Cardiac fibroblast (primary cell): Measurements from ENCODE around the gene NUP210L.

Experiments used
- DNase-seq, 2 donors: peaks; one replicate each; pipeline versions ENCODE4 v3.0.0 to v3.0.0-alpha.2; 2010; ENCODE audit warnings: low read depth in 2 of 2
- H3K4me3 ChIP-seq, 2 donors: replicated peaks in 1 of 2; 1 replicate in 1 of 2; 2 replicates in 1 of 2; pipeline ENCODE4 v1.5.1; 2011; ENCODE audit warnings: low read depth in 2 of 2, low read length in 2 of 2, mild to moderate bottlenecking in 2 of 2, moderate library complexity in 1 of 2
- CTCF ChIP-seq: IDR thresholded peaks from one replicate; pipeline ENCODE4 v1.5.1; 2011; ENCODE audit warnings: low read depth, mild to moderate bottlenecking, low read length, inconsistent platforms

Gene NUP210L

DNA sequence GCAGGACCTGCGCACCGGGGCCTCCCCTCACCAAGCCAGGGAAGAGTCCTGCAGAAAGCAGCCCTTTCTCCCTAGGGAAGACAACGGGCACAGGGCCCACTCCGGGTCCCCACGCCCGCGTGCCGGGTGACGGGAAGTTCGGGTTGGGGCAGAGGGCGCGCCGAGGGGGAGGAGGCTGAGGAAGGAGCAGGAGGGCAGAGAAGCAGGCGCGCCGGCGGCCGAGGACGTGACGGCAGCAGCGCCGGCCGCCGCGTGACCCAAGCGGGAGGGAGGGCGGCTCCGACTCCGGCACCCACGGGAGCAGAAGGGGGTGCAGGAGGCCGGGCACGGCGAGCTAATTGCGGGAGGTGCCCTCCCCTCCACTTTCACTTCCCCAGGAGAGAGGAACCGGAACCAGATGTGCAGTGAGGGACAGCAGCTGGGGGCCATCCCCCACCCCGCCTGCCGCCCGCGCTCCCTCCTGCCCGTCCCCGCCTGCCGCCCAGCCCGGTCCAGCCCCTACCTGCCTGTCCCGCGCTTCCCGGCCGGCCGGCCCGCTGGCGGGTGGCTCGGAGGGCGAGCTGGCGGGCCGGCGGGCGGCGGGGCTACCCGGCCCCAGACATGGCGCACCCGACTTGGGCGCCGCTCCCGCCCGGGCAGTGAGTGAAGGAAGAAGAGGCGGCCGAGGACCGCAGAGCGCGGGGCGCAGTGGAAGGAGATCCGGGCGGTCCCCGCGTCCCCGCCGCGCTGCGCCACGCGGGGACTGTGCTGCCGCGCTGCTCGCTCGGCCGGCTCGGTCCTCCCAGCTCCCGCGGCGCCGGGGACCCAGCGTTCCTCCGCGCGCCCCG lies 208.9 kb downstream of the NUP210L start:
- peak; percentile 71 to 89 for DNase-seq
- TF ChIP-seq CTCF: no peak
- H3K4me3 ChIP-seq: peak overlapping the region; percentile 77 to 78

- peak overlapping the region; percentile 77 to 78 for H3K4me3 ChIP-seq
- peak; percentile 57 to 69 for DNase-seq
- TF ChIP-seq CTCF: no peak
Measured at GRCh38 chr1:153945131-153945794, 209.6 kb downstream of the NUP210L start.

DNA sequence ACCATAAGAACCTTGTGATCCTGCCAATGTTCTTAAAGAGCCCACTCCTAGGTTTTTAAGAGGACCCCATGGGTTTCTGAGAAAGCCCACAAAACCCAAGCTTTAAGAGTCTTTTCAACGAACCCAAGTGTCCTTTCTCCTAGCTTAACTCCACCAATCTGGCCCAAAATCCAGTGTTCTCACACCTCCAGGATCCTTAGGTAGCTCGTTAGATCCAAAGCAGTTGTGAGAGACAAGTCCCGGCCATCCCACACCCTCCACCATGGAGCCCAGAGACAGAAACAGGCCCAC lies 210.1 kb downstream of the NUP210L start:
- no peak for DNase-seq
- H3K4me3 ChIP-seq: peak overlapping the region in 1 of 2 donors; percentile 77
- no peak for TF ChIP-seq CTCF

DNA sequence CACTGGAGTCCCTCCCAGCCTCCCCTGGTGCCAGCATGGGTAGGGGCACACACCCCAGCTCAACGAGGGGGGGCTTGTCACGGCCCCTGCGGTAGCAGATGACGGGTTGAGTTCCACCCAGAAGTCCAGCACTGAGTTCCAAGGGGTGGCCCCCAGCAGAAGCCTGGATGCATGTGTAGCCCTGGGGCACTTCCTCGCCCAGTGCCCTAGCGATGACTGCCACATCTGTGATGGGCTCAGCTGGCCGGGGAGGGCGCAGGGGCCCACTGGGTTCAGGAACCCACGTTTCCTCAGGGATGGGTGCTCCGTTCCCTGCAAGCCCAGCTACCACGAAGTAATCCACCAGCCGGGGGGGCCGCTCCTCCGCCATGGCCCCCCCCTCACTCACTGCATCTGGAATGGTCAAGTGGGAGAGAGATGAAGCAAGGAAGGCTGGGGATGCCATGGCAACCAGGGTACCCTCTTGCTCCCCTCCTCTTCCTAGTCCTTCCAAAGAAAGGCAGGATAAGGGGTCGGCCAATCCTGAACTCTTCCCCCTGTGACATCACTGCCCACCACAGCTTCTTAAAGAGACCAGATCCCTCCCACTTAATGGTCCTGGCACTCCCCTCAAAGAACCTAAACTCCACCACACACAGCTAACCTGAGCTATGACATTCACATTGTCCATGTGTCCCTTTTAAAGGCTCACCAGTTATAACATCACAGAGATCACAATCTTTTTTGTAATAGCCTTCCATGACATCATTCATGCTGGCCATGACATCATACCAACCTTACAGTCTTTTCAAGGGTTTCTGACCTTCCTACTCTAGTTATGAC lies 210.7 kb downstream of the NUP210L start:
- DNase-seq: peak in 1 of 2 donors; percentile 18
- no peak for TF ChIP-seq CTCF
- H3K4me3 ChIP-seq: no peak overlapping the region

DNA sequence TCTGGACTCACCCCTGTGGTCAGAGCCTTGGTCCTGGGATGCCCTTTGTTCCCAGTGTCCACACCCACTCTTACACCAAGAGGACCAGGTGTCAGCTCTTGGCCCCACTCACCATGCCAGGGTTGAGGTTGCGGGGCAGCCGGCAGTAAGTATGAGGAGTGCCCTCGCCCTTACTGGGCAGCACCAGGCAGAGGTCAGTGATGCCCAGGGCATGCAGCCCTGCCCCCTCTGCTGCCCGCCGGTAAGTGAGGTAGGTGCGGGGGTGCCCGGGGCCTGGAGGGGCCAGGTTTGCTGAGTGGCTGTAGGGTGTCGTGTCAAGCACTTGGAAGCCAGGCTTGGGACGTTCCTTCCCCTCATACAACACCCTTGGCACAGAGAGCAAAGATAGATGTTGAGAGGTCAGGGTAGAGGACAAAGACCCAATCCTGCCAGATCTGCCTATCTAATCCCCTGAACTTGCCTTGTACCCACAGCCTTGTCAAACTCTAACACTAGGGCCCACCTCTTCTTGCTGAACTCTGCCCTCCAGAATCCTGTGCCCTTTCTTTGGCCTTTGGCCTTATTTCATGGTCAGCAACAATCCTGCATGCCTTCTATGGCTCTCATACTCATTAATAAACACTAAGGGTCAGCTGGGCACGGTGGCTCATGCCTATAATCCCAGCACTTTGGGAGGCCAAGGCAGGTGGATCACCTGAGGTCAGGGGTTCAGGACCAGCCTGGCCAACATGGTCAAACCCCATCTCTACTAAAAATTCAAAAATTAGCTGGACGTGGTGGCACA lies 211.9 kb downstream of the NUP210L start:
- no peak for TF ChIP-seq CTCF
- H3K4me3 ChIP-seq: no peak overlapping the region
- DNase-seq: no peak
